Measurements from ENCODE around the gene CXCL3.

Gene CXCL3

GRCh38 chr4:74055096-74055495 lies 16.6 kb upstream of the CXCL3 start:
- DNase-seq = no peak

- DNase-seq = peak in 1 of 3 donors; percentile 36
Measured at GRCh38 chr4:74054483-74055047, 16.1 kb upstream of the CXCL3 start.

- DNase-seq = no peak
Measured at GRCh38 chr4:74047152-74047551, 8.7 kb upstream of the CXCL3 start.

- no peak for DNase-seq
Measured at GRCh38 chr4:74045772-74046171, 7.3 kb upstream of the CXCL3 start.

GRCh38 chr4:74045247-74045646 lies 6.8 kb upstream of the CXCL3 start:
- DNase-seq = no peak

- no peak for DNase-seq
Measured at GRCh38 chr4:74044677-74045076, 6.2 kb upstream of the CXCL3 start.

- DNase-seq = no peak
Measured at GRCh38 chr4:74042681-74043080, 4.2 kb upstream of the CXCL3 start.

GRCh38 chr4:74041418-74041817 lies 2.9 kb upstream of the CXCL3 start:
- no peak for DNase-seq

- peak in 2 of 3 donors; percentile 43 to 56 for DNase-seq
Measured at GRCh38 chr4:74039315-74039763, 850 bp upstream of the CXCL3 start.

- DNase-seq = peak in 2 of 3 donors; percentile 55 to 56
Measured at GRCh38 chr4:74038086-74038424, 434 bp downstream of the CXCL3 start.

- peak in 1 of 3 donors; percentile 59 for DNase-seq
Measured at GRCh38 chr4:74037076-74037955, 1.2 kb downstream of the CXCL3 start.

GRCh38 chr4:74033739-74034138 lies 4.8 kb downstream of the CXCL3 start:
- peak; percentile 42 to 90 (median 86) for DNase-seq

GRCh38 chr4:74032064-74032463 lies 6.4 kb downstream of the CXCL3 start:
- DNase-seq = no peak

GRCh38 chr4:74031576-74031975 lies 6.9 kb downstream of the CXCL3 start:
- no peak for DNase-seq

GRCh38 chr4:74030285-74030684 lies 8.2 kb downstream of the CXCL3 start:
- DNase-seq = no peak

GRCh38 chr4:74028504-74028903 lies 10.0 kb downstream of the CXCL3 start:
- no peak for DNase-seq

- no peak for DNase-seq
Measured at GRCh38 chr4:74023709-74024108, 14.8 kb downstream of the CXCL3 start.

GRCh38 chr4:74021601-74022000 lies 16.9 kb downstream of the CXCL3 start:
- DNase-seq = peak; percentile 53 to 79 (median 77)

GRCh38 chr4:74018771-74019170 lies 19.7 kb downstream of the CXCL3 start:
- peak; percentile 66 to 94 (median 93) for DNase-seq

- peak in 2 of 3 donors; percentile 83 to 88 for DNase-seq
Measured at GRCh38 chr4:74018116-74018515, 20.4 kb downstream of the CXCL3 start.

- DNase-seq = peak in 2 of 3 donors; percentile 59 to 70
Measured at GRCh38 chr4:74016068-74016467, 22.4 kb downstream of the CXCL3 start.

GRCh38 chr4:74015126-74015780 lies 23.2 kb downstream of the CXCL3 start:
- no peak for DNase-seq

- no peak for DNase-seq
Measured at GRCh38 chr4:74014332-74014731, 24.2 kb downstream of the CXCL3 start.

- DNase-seq = peak; percentile 36 to 58 (median 53)
Measured at GRCh38 chr4:74013264-74013663, 25.2 kb downstream of the CXCL3 start.
